Natural killer cell (primary cell): ENCODE measurements around the gene MYH16. TPM values are rescaled to one million over a fixed set of nuclear protein-coding genes. Genes with fewer than 3 reads are reported as not detected.
"Not testable (repeated sequence)": the region's sequence is repeated elsewhere in the genome, so short reads cannot be mapped to it uniquely, and the experiment has no call there.

ENCODE experiments used
- ATAC-seq, 3 donors: fragments of 150-1000 bp in 2 of 3; fragments of 200-7000 bp in 1 of 3; cut with Tn5 transposase; 1 replicate in 1 of 3; 2 replicates in 2 of 3; pipeline ENCODE4 v1.10.0; 2021; ENCODE audit warnings: mild to moderate bottlenecking in 2 of 3, moderate library complexity in 2 of 3
- DNase-seq, 2 donors: peaks; one replicate each; pipeline versions ENCODE4 v3.0.0 to v3.0.0-alpha.2; 2013 to 2021; ENCODE audit warnings: mixed read lengths in 1 of 2
- H3K27ac ChIP-seq: one replicate; pipeline ENCODE4 v1.5.1; 2013; ENCODE audit warnings: mild to moderate bottlenecking, low read length
- H3K27me3 ChIP-seq: one replicate; pipeline ENCODE4 v1.6.1; 2013; ENCODE audit warnings: low read length; ENCODE audit not compliant: control insufficient read depth, insufficient read depth
- H3K36me3 ChIP-seq: one replicate; pipeline ENCODE4 v1.6.1; 2013; ENCODE audit warnings: low read length; ENCODE audit not compliant: control insufficient read depth, insufficient read depth
- H3K4me1 ChIP-seq: one replicate; pipeline ENCODE4 v1.6.1; 2013; ENCODE audit warnings: low read length; ENCODE audit not compliant: control insufficient read depth, insufficient read depth
- H3K4me3 ChIP-seq: one replicate; pipeline ENCODE4 v1.5.1; 2013; ENCODE audit warnings: low read length
- H3K9me3 ChIP-seq: one replicate; pipeline ENCODE4 v1.6.1; 2013; ENCODE audit warnings: low read length; ENCODE audit not compliant: control insufficient read depth, insufficient read depth
- H3K27ac Mint-ChIP-seq, 2 donors: one replicate each; pipeline ENCODE4 v1.8.0; 2022; ENCODE audit warnings: mild to moderate bottlenecking in 2 of 2, mixed read lengths in 2 of 2, moderate library complexity in 1 of 2
- H3K27me3 Mint-ChIP-seq, 2 donors: one replicate each; pipeline ENCODE4 v1.8.0; 2022; ENCODE audit warnings: low read depth in 2 of 2, mixed read lengths in 2 of 2
- H3K36me3 Mint-ChIP-seq: one replicate; pipeline ENCODE4 v1.8.0; 2022; ENCODE audit warnings: mixed read lengths
- H3K4me1 Mint-ChIP-seq, 2 donors: one replicate each; pipeline ENCODE4 v1.8.0; 2022; ENCODE audit warnings: mixed read lengths in 2 of 2
- H3K4me3 Mint-ChIP-seq: one replicate; pipeline ENCODE4 v1.8.0; 2022; ENCODE audit warnings: mild to moderate bottlenecking, moderate library complexity, mixed read lengths
- H3K9me3 Mint-ChIP-seq, 2 donors: one replicate each; pipeline ENCODE4 v1.8.0; 2022; ENCODE audit warnings: mixed read lengths in 2 of 2
- CTCF ChIP-seq: fragments of 200-600 bp; IDR thresholded peaks from one replicate; pipeline ENCODE4 v1.8.0; 2022; ENCODE audit warnings: antibody characterized with exemption
- WGBS: methylation state at CpG from one replicate; pipeline ENCODE4 v1.1.7; 2013; ENCODE audit warnings: missing lambda C conversion rate; ENCODE audit not compliant: insufficient coverage; 5-methylcytosine and 5-hydroxymethylcytosine counted together
- intact Hi-C: fragments of 100-400 bp; cut with micrococcal nuclease; formaldehyde crosslinking; loops from one replicate; pipeline ENCODE4 v1.14.2; 2022
- total RNA-seq, 4 donors: library from RNA; stranded (reverse); fragments of 120-200 nt in 1 of 4; gene quantifications; one replicate each; pipeline versions ENCODE4 v1.2.3 to v1.2.4, GENCODE V29; 2013 to 2022

MYH16 gene
- total RNA-seq, 3 donors from 2014 or later (not counting 1 experiment from before 2014, with no cell fraction given): not detected

- Mint-ChIP-seq H3K9me3 (no peaks in the 10 kb centered on the region), H3K4me1 (peaks cover 38 to 50% of the 10 kb centered on the region in 2 donors), H3K36me3 (no peaks in the 10 kb centered on the region), H3K27me3 (no peaks in the 10 kb centered on the region), H3K4me3 (peak within 1 kb of the TSS; percentile 91), H3K27ac (peak within 1 kb of the TSS; percentile 84 to 91)
- under 1% methylated on average over 82 of the region's 82 CpGs for WGBS
- no peak for TF ChIP-seq CTCF
- Histone ChIP-seq H3K27me3 (no peaks in the 10 kb centered on the region), H3K27ac (peak within 1 kb of the TSS; percentile 75), H3K9me3 (no peaks in the 10 kb centered on the region), H3K36me3 (no peaks in the 10 kb centered on the region), H3K4me1 (peaks cover 39% of the 10 kb centered on the region), H3K4me3 (peak within 1 kb of the TSS; percentile 94)
- intact Hi-C loops: loop anchor here (5.0 kb wide), 1 partner anchor 183 kb away; the partner anchor contains the start of gene SMURF1
- peak; percentile 82 to 91 (median 90) for ATAC-seq
- DNase-seq: peak; percentile 93 to 97
These were observed 53.2 kb downstream of the MYH16 start, which contains the start of gene ARPC1A for GRCh38 chr7:99325592-99326407. TSS of gene ARPC1A (plus strand) at chr7:99325898. CDS start at chr7:99333354, 7,456 bp downstream.

GRCh38 chr7:99326408-99326782 lies 53.8 kb downstream of the MYH16 start:
- no peaks in the 10 kb centered on the region for H3K36me3 Mint-ChIP-seq
- H3K27ac ChIP-seq: peak overlapping the region; percentile 55
- TF ChIP-seq CTCF: no peak
- peak overlapping the region; percentile 91 for H3K4me3 Mint-ChIP-seq
- peak in 1 of 2 donors; percentile 10 for DNase-seq
- peak overlapping the region; percentile 84 to 91 for H3K27ac Mint-ChIP-seq
- H3K36me3 ChIP-seq: no peaks in the 10 kb centered on the region
- H3K9me3 ChIP-seq: no peaks in the 10 kb centered on the region
- H3K4me1 Mint-ChIP-seq: peaks cover 42 to 54% of the 10 kb centered on the region in 2 donors
- H3K9me3 Mint-ChIP-seq: no peaks in the 10 kb centered on the region
- intact Hi-C loops: loop anchor here (5.0 kb wide), 1 partner anchor 184 kb away; the partner anchor contains the start of gene SMURF1
- WGBS: 2% methylated on average over 10 of the region's 10 CpGs
- no peaks in the 10 kb centered on the region for H3K27me3 ChIP-seq
- H3K4me1 ChIP-seq: peaks cover 43% of the 10 kb centered on the region
- H3K4me3 ChIP-seq: peak overlapping the region; percentile 94
- no peaks in the 10 kb centered on the region for H3K27me3 Mint-ChIP-seq
- ATAC-seq: no peak

GRCh38 chr7:99330314-99330961 lies 57.8 kb downstream of the MYH16 start:
- intact Hi-C loops, H3K27me3 ChIP-seq, H3K9me3 ChIP-seq, H3K27ac ChIP-seq, H3K36me3 Mint-ChIP-seq, H3K4me3 ChIP-seq, H3K9me3 Mint-ChIP-seq, H3K27me3 Mint-ChIP-seq: not testable (repeated sequence)
- DNase-seq (peak in 1 of 2 donors; percentile 13), ATAC-seq (peak; percentile 40 to 63 (median 52))
- WGBS: 68% methylated on average over 8 of the region's 8 CpGs
- Mint-ChIP-seq H3K4me1 (peaks cover 56 to 64% of the 10 kb centered on the region in 2 donors), H3K4me3 (peak overlapping the region; percentile 3), H3K27ac (peak overlapping the region; percentile 67 to 90)
- peaks cover 13% of the 10 kb centered on the region for H3K36me3 ChIP-seq
- peaks cover 36% of the 10 kb centered on the region for H3K4me1 ChIP-seq

GRCh38 chr7:99331002-99331401 lies 58.4 kb downstream of the MYH16 start:
- H3K27ac ChIP-seq: peak overlapping the region; percentile 4

More at GRCh38 chr7:99331002-99331401, 58.4 kb downstream of the MYH16 start:
- 100% methylated on average over 2 of the region's 2 CpGs for WGBS
- intact Hi-C loops: no loop called here
- DNase-seq (no peak), ATAC-seq (peak in 1 of 3 donors; percentile 14)
- no peak for TF ChIP-seq CTCF
- Mint-ChIP-seq H3K4me1 (peaks cover 56 to 60% of the 10 kb centered on the region in 2 donors), H3K27ac (peak overlapping the region; percentile 67 to 90), H3K27me3 (no peaks in the 10 kb centered on the region), H3K36me3 (no peaks in the 10 kb centered on the region), H3K9me3 (no peaks in the 10 kb centered on the region), H3K4me3 (no peak overlapping the region)
- H3K27me3 ChIP-seq: no peaks in the 10 kb centered on the region
- H3K4me3 ChIP-seq: no peak overlapping the region
- H3K9me3 ChIP-seq: no peaks in the 10 kb centered on the region
- peaks cover 35% of the 10 kb centered on the region for H3K4me1 ChIP-seq
- H3K36me3 ChIP-seq: peaks cover 16% of the 10 kb centered on the region
